Left lung (tissue), 10 donors: Measurements from ENCODE around the gene IGFL4. TPM values are rescaled to one million over a fixed set of nuclear protein-coding genes. Genes with fewer than 3 reads are reported as not detected.

ENCODE experiments used
- ATAC-seq: fragments of 200-7000 bp; cut with Tn5 transposase; one replicate; pipeline ENCODE4 v1.9.1; 2020; ENCODE audit warnings: moderate library complexity
- DNase-seq, 4 donors: peaks; one replicate each; pipeline ENCODE4 v3.0.0-alpha.2; 2013 to 2020
- H3K27ac ChIP-seq, 2 donors: fragments of 200-600 bp; sonication (generic) in 1 of 2; one replicate each; pipeline versions ENCODE4 v1.5.0 to v1.8.0; 2020 to 2021
- H3K27me3 ChIP-seq, 2 donors: fragments of 200-600 bp; sonication (generic) in 1 of 2; one replicate each; pipeline versions ENCODE4 v1.5.0 to v1.8.0; 2020 to 2021
- H3K36me3 ChIP-seq, 2 donors: fragments of 200-600 bp; sonication (generic) in 1 of 2; one replicate each; pipeline versions ENCODE4 v1.5.0 to v1.8.0; 2020 to 2021
- H3K4me1 ChIP-seq, 2 donors: fragments of 200-600 bp; one replicate each; pipeline ENCODE4 v1.8.0; 2021
- H3K4me3 ChIP-seq, 2 donors: fragments of 200-600 bp; sonication (generic) in 1 of 2; one replicate each; pipeline versions ENCODE4 v1.5.0 to v1.8.0; 2020 to 2021; ENCODE audit warnings: mild to moderate bottlenecking in 1 of 2
- H3K9me3 ChIP-seq, 2 donors: fragments of 200-600 bp; sonication (generic) in 1 of 2; one replicate each; pipeline versions ENCODE4 v1.5.0 to v1.8.0; 2020 to 2021
- intact Hi-C, 2 donors: fragments of 100-400 bp; cut with DNase I; formaldehyde crosslinking; loops; one replicate each; pipeline versions ENCODE4 v1.11.2 to v1.14.2; 2022
- polyA plus RNA-seq, 6 donors: library from polyadenylated mRNA; unstranded; fragments of 120-200 nt; gene quantifications; one replicate each; pipeline ENCODE4 v1.2.1, GENCODE V29; 2013; ENCODE audit not compliant: insufficient read length in 6 of 6
- total RNA-seq, 2 donors: library from RNA; stranded (reverse); fragmentation: NEBNext Ultra II Directional; extraction: Animal tissue kit (Norgen Biotek cat#: 25700); gene quantifications; one replicate each; pipeline ENCODE4 v1.2.1, GENCODE V29; 2021
- TF ChIP-seq, protein P1 (sequence below), 2 donors: fragments of 200-600 bp; sonication (generic) in 1 of 2; IDR thresholded peaks; one replicate each; pipeline versions ENCODE4 v1.5.0 to v1.8.0; 2021; ENCODE audit warnings: antibody characterized with exemption in 2 of 2
- donor health status: DM: no; HTN: yes; CAD: no.
- donor health status: DM: no; HTN: no; CAD: no.

IGFL4 gene
- total and polyA plus RNA-seq, 8 donors = 0.48 to 1.2 (median 1.0) TPM; not detected in 2

DNA sequence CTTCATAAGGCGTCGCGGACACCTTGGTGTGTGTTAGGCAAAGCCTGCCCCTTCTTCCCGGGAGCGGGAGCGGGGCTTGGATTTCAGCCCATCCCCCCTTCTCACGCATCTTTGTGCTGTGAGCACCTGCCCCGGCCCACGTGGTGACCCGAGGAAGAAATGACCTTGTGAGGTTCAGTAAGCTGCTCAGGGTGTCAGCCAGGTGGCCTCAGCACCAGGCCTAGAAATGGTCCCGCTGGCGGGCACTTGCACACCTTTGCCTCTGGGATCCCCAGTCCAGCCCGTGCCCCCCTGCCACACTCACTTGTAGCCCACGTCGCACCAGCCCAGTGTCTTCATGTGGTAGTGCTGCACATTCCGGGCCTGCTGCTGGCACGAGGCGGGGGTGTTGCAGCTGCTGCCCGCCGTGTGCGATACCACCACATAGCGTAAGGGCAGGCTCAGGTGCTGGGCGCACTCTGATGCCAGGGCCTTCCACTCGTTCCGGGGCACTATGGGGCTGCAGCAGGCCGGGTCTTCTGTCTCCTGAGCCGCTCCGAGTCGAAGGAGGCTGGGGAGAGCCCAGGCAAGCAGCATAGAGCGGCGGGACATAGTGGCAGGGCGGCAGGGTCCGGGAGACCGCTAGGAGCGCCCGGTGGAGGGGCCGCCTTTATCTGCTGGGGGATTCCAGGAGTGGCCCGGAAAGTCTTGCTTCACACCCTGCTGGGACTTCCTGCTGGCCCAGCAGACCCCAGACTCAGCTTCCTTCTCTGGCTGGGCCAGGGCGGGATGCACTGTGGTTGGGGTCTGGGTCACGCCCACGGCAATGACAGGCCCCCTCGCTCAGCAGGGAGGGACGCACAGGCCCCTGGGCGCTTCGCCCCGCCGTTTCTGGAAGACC is 18.1 kb downstream of the IGFL4 start, which contains the start of gene PGLYRP1:
PGLYRP1 (minus strand) TSS at position 623 of the 880 bp plus-strand sequence; CDS start at position 591, 32 bp downstream.
- DNase-seq = peak in 2 of 4 donors; percentile 31 to 86
- Histone ChIP-seq H3K27ac (peak within 1 kb of the TSS in 1 of 2 donors; percentile 92), H3K4me1 (peaks cover 0 to 29% of the 10 kb centered on the region in 2 donors), H3K4me3 (peak within 1 kb of the TSS in 1 of 2 donors; percentile 28), H3K9me3 (no peaks in the 10 kb centered on the region), H3K36me3 (no peaks in the 10 kb centered on the region), H3K27me3 (peaks cover 17 to 60% of the 10 kb centered on the region in 2 donors)
- intact Hi-C loops = no loop called here
- ATAC-seq = no peak
- TF ChIP-seq, protein P1, sequence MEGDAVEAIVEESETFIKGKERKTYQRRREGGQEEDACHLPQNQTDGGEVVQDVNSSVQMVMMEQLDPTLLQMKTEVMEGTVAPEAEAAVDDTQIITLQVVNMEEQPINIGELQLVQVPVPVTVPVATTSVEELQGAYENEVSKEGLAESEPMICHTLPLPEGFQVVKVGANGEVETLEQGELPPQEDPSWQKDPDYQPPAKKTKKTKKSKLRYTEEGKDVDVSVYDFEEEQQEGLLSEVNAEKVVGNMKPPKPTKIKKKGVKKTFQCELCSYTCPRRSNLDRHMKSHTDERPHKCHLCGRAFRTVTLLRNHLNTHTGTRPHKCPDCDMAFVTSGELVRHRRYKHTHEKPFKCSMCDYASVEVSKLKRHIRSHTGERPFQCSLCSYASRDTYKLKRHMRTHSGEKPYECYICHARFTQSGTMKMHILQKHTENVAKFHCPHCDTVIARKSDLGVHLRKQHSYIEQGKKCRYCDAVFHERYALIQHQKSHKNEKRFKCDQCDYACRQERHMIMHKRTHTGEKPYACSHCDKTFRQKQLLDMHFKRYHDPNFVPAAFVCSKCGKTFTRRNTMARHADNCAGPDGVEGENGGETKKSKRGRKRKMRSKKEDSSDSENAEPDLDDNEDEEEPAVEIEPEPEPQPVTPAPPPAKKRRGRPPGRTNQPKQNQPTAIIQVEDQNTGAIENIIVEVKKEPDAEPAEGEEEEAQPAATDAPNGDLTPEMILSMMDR (IDR thresholded peaks at IDR 0.05) = no peak

DNA sequence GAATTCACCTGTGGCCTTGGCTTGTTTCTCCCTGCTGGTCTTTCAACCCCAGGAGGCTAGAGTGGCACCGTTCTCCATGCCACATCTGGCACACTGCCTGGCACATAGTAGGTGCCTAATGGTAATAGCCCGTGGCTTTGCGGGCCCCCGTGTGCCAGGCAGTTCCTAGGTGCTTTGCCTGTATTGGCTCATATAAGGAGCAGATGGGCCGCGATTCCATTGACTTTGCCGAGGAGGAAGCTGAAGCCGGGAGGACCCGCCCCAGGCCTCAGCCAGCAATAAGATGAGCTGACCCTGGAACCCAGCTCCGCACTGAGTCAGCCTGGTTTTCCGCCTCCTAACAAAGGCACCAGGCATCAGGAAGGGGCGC is 18.8 kb downstream of the IGFL4 start:
- Histone ChIP-seq H3K27ac (peak overlapping the region in 1 of 2 donors; percentile 92), H3K36me3 (no peaks in the 10 kb centered on the region), H3K4me3 (peak overlapping the region in 1 of 2 donors; percentile 28), H3K4me1 (peaks cover 0 to 31% of the 10 kb centered on the region in 2 donors), H3K27me3 (peaks cover 17 to 54% of the 10 kb centered on the region in 2 donors), H3K9me3 (no peaks in the 10 kb centered on the region)
- DNase-seq (peak in 2 of 4 donors; percentile 32 to 63), ATAC-seq (no peak)
- TF ChIP-seq, protein P1 (IDR thresholded peaks at IDR 0.05) = no peak
- intact Hi-C loops = no loop called here

DNA sequence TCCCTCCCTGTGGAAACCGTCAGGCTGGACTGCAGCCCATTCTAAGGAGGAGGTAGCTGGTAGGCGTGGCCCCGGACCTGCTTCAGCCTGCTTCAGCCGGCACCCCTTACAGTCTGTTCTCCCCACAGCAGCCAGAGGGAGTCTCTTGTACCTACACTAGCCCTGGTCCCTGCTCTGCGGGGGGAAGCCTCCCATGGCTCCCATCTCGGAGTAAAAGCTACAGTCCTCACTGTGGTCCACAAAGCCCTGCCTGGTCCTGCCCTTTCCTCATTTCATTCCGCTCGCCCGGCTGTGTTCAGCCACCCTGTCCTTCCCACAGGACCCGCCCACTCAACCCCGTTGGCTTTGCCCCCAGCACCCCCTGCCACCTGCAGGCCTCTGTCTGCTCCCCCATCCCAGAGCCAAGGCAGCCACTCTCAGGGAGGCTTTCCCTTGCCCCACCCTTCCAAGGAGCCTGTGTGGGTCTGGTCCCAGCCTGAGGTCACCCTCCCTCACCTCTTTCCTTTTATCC is 19.2 kb downstream of the IGFL4 start:
- Histone ChIP-seq H3K27me3 (peaks cover 17 to 49% of the 10 kb centered on the region in 2 donors), H3K27ac (peak overlapping the region in 1 of 2 donors; percentile 92)

DNA sequence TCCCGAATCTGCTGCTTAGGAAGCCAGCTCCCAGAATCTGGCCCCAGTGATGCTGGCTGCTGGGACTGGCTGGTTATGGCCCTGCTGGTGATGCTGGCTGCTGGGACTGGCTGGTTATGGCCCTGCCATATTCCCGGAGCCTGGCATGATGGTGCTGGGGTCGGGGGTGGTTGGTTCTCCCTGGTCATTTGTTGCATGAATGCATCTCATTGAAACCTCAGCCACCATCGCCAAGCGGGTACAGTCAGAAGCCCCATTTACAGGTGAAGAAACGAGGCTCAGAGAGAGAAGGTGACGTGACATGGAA is 20.0 kb downstream of the IGFL4 start:
- peak in 1 of 4 donors; percentile 12 for DNase-seq
- peaks cover 4 to 32% of the 10 kb centered on the region in 2 donors for H3K4me1 ChIP-seq
- TF ChIP-seq, protein P1 (IDR thresholded peaks at IDR 0.05) = no peak
- peak overlapping the region in 1 of 2 donors; percentile 92 for H3K27ac ChIP-seq
- no peak for ATAC-seq
- no peaks in the 10 kb centered on the region for H3K36me3 ChIP-seq
- intact Hi-C loops = no loop called here
- peaks cover 17 to 47% of the 10 kb centered on the region in 2 donors for H3K27me3 ChIP-seq
- H3K4me3 ChIP-seq = no peak overlapping the region
- no peaks in the 10 kb centered on the region for H3K9me3 ChIP-seq

More for the DNA sequence above, 19.2 kb downstream of the IGFL4 start:
- Histone ChIP-seq H3K4me3 (no peak overlapping the region), H3K9me3 (no peaks in the 10 kb centered on the region), H3K36me3 (no peaks in the 10 kb centered on the region), H3K4me1 (peaks cover 0 to 31% of the 10 kb centered on the region in 2 donors)
- intact Hi-C loops = no loop called here
- DNase-seq (peak in 2 of 4 donors; percentile 35 to 67), ATAC-seq (peak; percentile 15)
- TF ChIP-seq, protein P1 (IDR thresholded peaks at IDR 0.05) = no peak

DNA sequence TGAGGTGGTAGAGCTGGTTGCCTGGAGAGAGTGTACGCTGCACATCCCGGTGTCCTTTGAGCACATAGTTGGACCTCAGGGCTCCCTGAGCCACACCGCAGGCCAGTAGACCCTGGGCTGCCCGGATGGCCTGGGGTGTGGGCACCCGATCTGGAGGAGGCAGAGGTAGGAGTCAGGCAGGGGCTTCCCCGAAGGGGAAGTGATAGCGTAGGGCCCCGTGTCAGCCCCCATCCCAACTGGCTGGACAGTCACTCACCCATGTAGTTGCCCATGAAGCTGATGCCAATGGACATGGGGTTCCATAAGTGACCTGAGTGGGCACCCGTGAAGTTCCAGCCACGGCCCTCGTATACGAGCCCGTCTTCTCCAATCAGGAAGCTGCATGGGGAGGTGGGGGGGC is 21.5 kb downstream of the IGFL4 start:
- intact Hi-C loops = no loop called here
- DNase-seq = peak in 2 of 4 donors; percentile 28 to 57
- ATAC-seq = no peak
- no peaks in the 10 kb centered on the region for H3K36me3 ChIP-seq
- peak overlapping the region in 1 of 2 donors; percentile 18 for H3K27ac ChIP-seq
- TF ChIP-seq, protein P1 (IDR thresholded peaks at IDR 0.05) = no peak
- H3K9me3 ChIP-seq = no peaks in the 10 kb centered on the region
- H3K27me3 ChIP-seq = peaks cover 23 to 49% of the 10 kb centered on the region in 2 donors
- H3K4me1 ChIP-seq = peaks cover 7 to 45% of the 10 kb centered on the region in 2 donors
- no peak overlapping the region for H3K4me3 ChIP-seq
